Epithelial cell of esophagus (primary cell): ENCODE data around the gene ANKRD52.

Experiments used
- DNase-seq: peaks from one replicate; pipeline ENCODE4 v3.0.0; 2010; ENCODE audit warnings: low read depth
- H3K4me3 ChIP-seq: 2 replicates; pipeline ENCODE4 v1.5.1; 2011; ENCODE audit warnings: mild to moderate bottlenecking, low read length, control low read depth
- TF ChIP-seq, protein P1 (sequence below): IDR thresholded peaks from 2 replicates; pipeline ENCODE4 v1.5.1; 2011; ENCODE audit warnings: low read depth, mild to moderate bottlenecking, low read length, control low read depth, inconsistent platforms; ENCODE audit not compliant: insufficient read depth; ENCODE audit errors: missing control alignments

Gene ANKRD52

DNA sequence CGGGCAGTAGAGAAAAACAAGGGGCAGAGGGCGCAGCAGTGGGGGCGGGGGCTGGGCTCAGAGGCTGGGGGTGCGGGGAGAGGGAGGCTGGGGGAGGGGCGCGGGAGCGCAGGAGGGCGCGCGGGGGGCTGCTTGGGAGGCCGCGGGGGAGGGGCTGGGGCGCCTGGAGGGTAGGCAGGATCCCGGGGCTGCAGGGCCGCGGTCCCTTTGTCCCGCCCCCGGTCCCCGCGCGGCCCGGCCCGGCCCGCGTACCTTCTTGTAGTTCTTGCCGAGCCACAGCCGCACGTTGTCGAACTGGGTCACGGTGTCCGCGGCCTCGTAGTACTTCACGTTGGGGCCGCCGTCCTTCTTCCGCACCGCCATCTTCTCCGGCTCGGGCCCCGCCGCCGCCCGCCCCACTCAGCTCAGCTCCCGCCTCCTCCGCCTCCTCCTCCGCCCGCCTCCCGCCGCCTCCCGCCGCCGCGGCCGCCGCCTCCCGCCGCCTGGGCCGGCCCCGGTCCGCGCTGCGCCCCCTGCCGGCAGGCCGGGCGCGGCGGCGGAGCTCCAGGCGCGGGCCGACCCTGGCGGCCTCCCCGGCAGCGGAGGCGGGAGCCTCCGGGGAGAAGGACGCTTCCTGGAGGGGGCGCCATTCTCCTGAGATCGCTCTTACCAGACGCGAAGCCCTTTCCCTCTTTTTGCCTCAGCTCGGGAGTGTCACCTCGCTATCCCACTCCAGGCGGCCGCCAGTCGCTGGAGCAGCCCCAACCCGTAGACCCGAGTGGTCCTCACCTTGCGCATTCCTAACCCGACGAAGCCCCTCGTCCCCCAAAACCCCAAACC, 68.9 kb downstream of the ANKRD52 start, which contains the start of gene SMARCC2:
Gene SMARCC2, minus strand, starts transcription at position 385 of the 819 bp plus-strand sequence. Its CDS starts 22 bp downstream, at position 363.
- TF ChIP-seq, protein P1, sequence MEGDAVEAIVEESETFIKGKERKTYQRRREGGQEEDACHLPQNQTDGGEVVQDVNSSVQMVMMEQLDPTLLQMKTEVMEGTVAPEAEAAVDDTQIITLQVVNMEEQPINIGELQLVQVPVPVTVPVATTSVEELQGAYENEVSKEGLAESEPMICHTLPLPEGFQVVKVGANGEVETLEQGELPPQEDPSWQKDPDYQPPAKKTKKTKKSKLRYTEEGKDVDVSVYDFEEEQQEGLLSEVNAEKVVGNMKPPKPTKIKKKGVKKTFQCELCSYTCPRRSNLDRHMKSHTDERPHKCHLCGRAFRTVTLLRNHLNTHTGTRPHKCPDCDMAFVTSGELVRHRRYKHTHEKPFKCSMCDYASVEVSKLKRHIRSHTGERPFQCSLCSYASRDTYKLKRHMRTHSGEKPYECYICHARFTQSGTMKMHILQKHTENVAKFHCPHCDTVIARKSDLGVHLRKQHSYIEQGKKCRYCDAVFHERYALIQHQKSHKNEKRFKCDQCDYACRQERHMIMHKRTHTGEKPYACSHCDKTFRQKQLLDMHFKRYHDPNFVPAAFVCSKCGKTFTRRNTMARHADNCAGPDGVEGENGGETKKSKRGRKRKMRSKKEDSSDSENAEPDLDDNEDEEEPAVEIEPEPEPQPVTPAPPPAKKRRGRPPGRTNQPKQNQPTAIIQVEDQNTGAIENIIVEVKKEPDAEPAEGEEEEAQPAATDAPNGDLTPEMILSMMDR: peak; percentile 59
- DNase-seq: peak; percentile 86
- H3K4me3 ChIP-seq: peak within 1 kb of the TSS; percentile 87

DNA sequence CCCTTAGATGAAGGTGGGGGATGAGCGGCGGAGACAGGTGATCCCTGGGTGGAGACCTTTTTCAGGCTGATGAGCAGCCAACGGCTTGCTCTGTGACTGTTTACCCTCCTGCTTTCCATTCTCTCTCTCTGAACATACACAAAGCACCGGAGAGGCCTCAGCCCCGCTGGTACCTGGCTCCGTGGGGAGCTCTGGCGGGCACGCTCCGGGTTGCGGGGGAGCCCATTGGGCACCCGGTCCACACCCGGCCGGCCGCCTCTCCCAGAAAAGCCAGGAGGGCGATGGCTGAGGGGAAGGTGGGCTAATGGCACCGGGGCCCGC, 69.4 kb downstream of the ANKRD52 start:
- peak overlapping the region; percentile 84 for H3K4me3 ChIP-seq
- DNase-seq: no peak
- TF ChIP-seq, protein P1: no peak

DNA sequence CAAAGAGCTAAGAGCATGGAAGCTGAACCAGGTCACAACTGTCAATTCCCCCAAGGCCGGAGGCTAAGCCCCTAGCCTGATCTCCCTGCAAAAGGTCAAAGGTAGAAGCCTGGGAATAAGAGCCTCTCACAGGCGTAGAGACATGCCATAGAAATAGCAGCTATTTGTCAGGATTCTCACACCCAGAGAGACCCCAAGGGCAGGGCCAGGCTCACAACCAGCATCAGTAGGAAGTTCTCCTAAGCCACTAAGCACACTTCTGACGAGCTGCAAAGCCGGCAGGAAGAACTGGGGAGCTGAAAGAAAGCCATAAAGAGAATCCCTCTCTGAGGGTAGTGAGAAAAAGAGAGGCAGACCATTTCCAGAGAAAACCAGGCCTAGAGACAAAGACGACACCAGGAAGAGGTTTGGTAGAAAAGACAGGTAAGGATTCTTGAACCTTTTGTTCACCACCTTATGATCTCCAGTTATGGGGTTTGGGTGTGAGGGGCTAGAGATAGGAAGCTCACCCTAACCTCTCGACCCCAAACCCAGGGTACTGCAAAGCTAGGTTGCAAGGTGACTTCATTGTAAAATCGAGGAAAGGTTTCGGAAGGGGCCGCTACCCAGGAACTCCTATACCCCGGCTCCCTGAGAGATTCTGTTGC, 69.9 kb downstream of the ANKRD52 start:
- DNase-seq: no peak
- peak overlapping the region; percentile 84 for H3K4me3 ChIP-seq
- TF ChIP-seq, protein P1: no peak
